NCI-H69 (cell line): Measurements from ENCODE around the gene SDK1.

Source experiments
- DNase-seq: peaks from one replicate; lab custom pipeline; 2025; lab: John Stamatoyannopoulos, UW

Gene SDK1

GRCh38 chr7:4107839-4108238 is 806.8 kb downstream of the SDK1 start:
- no peak for DNase-seq

GRCh38 chr7:4108951-4109350 is 807.9 kb downstream of the SDK1 start:
- DNase-seq = peak; percentile 62

- no peak for DNase-seq
Measured at GRCh38 chr7:4109481-4110110, 808.5 kb downstream of the SDK1 start.

GRCh38 chr7:4110438-4110837 is 809.4 kb downstream of the SDK1 start:
- DNase-seq = no peak

- no peak for DNase-seq
Measured at GRCh38 chr7:4111166-4111565, 810.1 kb downstream of the SDK1 start.

- DNase-seq = no peak
Measured at GRCh38 chr7:4113271-4113670, 812.2 kb downstream of the SDK1 start.

GRCh38 chr7:4113976-4114375 is 812.9 kb downstream of the SDK1 start:
- DNase-seq = no peak

- no peak for DNase-seq
Measured at GRCh38 chr7:4115442-4115841, 814.4 kb downstream of the SDK1 start.

GRCh38 chr7:4115941-4116610 is 815.0 kb downstream of the SDK1 start:
- no peak for DNase-seq

- DNase-seq = no peak
Measured at GRCh38 chr7:4119848-4120247, 818.8 kb downstream of the SDK1 start.

GRCh38 chr7:4123346-4123745 is 822.3 kb downstream of the SDK1 start:
- no peak for DNase-seq

GRCh38 chr7:4123823-4124222 is 822.8 kb downstream of the SDK1 start:
- DNase-seq = no peak

- DNase-seq = no peak
Measured at GRCh38 chr7:4124556-4125477, 823.8 kb downstream of the SDK1 start.

GRCh38 chr7:4127909-4128560 is 827.0 kb downstream of the SDK1 start:
- no peak for DNase-seq

GRCh38 chr7:4129481-4130122 is 828.5 kb downstream of the SDK1 start:
- no peak for DNase-seq

GRCh38 chr7:4131063-4131462 is 830.0 kb downstream of the SDK1 start:
- no peak for DNase-seq

- no peak for DNase-seq
Measured at GRCh38 chr7:4132221-4132620, 831.2 kb downstream of the SDK1 start.

GRCh38 chr7:4133491-4134044 is 832.5 kb downstream of the SDK1 start:
- DNase-seq = no peak

- no peak for DNase-seq
Measured at GRCh38 chr7:4134204-4134603, 833.2 kb downstream of the SDK1 start.

- DNase-seq = no peak
Measured at GRCh38 chr7:4134631-4135030, 833.6 kb downstream of the SDK1 start.

- DNase-seq = no peak
Measured at GRCh38 chr7:4135301-4135700, 834.2 kb downstream of the SDK1 start.

GRCh38 chr7:4136036-4136435 is 835.0 kb downstream of the SDK1 start:
- DNase-seq = no peak
